Measurements from ENCODE around the gene FANCB. TPM values are rescaled to one million over a fixed set of nuclear protein-coding genes. Genes with fewer than 3 reads are reported as not detected.

The FANCB gene
- total RNA-seq, 1 experiment from 2014 or later = 12.1 TPM

DNA sequence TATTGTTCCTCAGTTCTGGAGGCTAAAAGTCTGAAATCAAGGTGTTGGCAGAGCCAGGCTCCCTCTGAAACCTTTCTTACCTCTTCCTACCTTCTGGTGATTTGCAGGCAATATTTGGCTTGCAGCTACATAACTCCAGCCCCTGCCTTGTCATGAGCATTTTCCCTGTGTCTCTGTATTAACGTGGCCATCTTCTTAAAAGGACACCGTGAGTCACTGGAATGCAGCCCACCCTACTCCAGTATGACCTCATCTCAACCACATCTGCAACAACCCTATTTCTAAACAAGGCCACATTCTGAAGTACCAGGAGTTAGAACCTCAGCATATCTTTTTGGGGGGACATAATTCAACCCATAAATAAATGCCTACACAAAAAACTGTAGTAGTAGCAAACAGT, 40.7 kb downstream of the FANCB start:
- DNase-seq = no peak

More for the DNA sequence above, 40.7 kb downstream of the FANCB start:
- H3K79me2 ChIP-seq (ENCODE audit: insufficient read depth, low read length) = no peaks in the 10 kb centered on the region
- no peak overlapping the region for H3K4me2 ChIP-seq (ENCODE audit: insufficient read depth, insufficient read length, low read length)
- TF ChIP-seq, protein P1, sequence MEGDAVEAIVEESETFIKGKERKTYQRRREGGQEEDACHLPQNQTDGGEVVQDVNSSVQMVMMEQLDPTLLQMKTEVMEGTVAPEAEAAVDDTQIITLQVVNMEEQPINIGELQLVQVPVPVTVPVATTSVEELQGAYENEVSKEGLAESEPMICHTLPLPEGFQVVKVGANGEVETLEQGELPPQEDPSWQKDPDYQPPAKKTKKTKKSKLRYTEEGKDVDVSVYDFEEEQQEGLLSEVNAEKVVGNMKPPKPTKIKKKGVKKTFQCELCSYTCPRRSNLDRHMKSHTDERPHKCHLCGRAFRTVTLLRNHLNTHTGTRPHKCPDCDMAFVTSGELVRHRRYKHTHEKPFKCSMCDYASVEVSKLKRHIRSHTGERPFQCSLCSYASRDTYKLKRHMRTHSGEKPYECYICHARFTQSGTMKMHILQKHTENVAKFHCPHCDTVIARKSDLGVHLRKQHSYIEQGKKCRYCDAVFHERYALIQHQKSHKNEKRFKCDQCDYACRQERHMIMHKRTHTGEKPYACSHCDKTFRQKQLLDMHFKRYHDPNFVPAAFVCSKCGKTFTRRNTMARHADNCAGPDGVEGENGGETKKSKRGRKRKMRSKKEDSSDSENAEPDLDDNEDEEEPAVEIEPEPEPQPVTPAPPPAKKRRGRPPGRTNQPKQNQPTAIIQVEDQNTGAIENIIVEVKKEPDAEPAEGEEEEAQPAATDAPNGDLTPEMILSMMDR (conservative IDR thresholded peaks at IDR 0.05) = no peak
- no peak overlapping the region for H3K27ac ChIP-seq (ENCODE audit: insufficient read length, low read depth, low read length)
- no peaks in the 10 kb centered on the region for H3K23me2 ChIP-seq (ENCODE audit: insufficient read length, low read depth, low read length, poor library complexity, severe bottlenecking)
- no peak overlapping the region for H2BK20ac ChIP-seq (ENCODE audit: low read depth, low read length, poor library complexity, severe bottlenecking)
- H3K79me1 ChIP-seq (ENCODE audit: insufficient read depth, low read depth, low read length, poor library complexity, severe bottlenecking) = no peaks in the 10 kb centered on the region
- H2BK12ac ChIP-seq (ENCODE audit: insufficient read length, low read depth, low read length) = no peak overlapping the region
- H4K5ac ChIP-seq (ENCODE audit: insufficient read length, low read depth, low read length) = no peak overlapping the region
- H3K4me1 ChIP-seq (ENCODE audit: insufficient read depth, low read length) = no peaks in the 10 kb centered on the region
- Mint-ChIP-seq H3K4me3 (no peak overlapping the region), H3K9me3 (peaks cover 69 to 76% of the 10 kb centered on the region in 2 experiments), H3K27me3 (ENCODE audit: low read depth) (no peaks in the 10 kb centered on the region), H3K4me1 (no peaks in the 10 kb centered on the region), H3K27ac (no peak overlapping the region; a peak in 1 of 7 replicates), H3K36me3 (ENCODE audit: insufficient read depth in 1 of 3, low read depth in 3 of 3) (peaks cover 33 to 42% (median 33%) of the 10 kb centered on the region in 3 experiments)
- no peak overlapping the region for H3T11ph ChIP-seq (ENCODE audit: low read length)
- WGBS (ENCODE audit: extremely low coverage, insufficient read length, low lambda C conversion rate) = no CpG with 5 or more reads among the region's 2 CpGs
- no peak overlapping the region for H2AK5ac ChIP-seq (ENCODE audit: insufficient read length, low read length)
- no peak overlapping the region for H3K9ac ChIP-seq (ENCODE audit: extremely low read depth, insufficient read length, low read length)
- H4K20me1 ChIP-seq (ENCODE audit: control insufficient read depth, insufficient read depth, insufficient read length) = no peaks in the 10 kb centered on the region
- H3K56ac ChIP-seq (ENCODE audit: insufficient read length, low read depth, low read length) = no peak overlapping the region
- no peak overlapping the region for H2BK120ac ChIP-seq (ENCODE audit: low read depth, low read length, poor library complexity, severe bottlenecking)
- H3K4ac ChIP-seq (ENCODE audit: low read depth, low read length) = no peak overlapping the region
- H3K23ac ChIP-seq (ENCODE audit: insufficient read length, low read depth, low read length) = no peak overlapping the region
- no peak overlapping the region for H4K8ac ChIP-seq (replicated peaks; ENCODE audit: insufficient read length, low read depth, low read length)
- no peak overlapping the region for H2BK5ac ChIP-seq (ENCODE audit: insufficient read length, low read length)
- peaks cover 10% of the 10 kb centered on the region for H3K9me3 ChIP-seq (ENCODE audit: control insufficient read depth, low read depth, low read length)
- H3K27me3 ChIP-seq (ENCODE audit: insufficient read depth, low read length) = no peaks in the 10 kb centered on the region
- H3K14ac ChIP-seq (ENCODE audit: insufficient read depth, low read length) = no peak overlapping the region
- H4K91ac ChIP-seq (ENCODE audit: insufficient read length, low read depth, low read length) = no peak overlapping the region
- H2AFZ ChIP-seq (ENCODE audit: low read length) = no peak overlapping the region
- H2BK15ac ChIP-seq (ENCODE audit: low read depth, low read length) = no peak overlapping the region
- no peak overlapping the region for H3K18ac ChIP-seq (ENCODE audit: insufficient read length, low read depth, low read length)

Measured in H9 (cell line).